ENCODE results near the gene RBCK1.

- TF ChIP-seq POLR2A (IDR thresholded peaks at IDR 0.05): no peak
- no peak for TF ChIP-seq CTCF (IDR thresholded peaks at IDR 0.05)
Observed at GRCh38 chr20:420166-420620, 12.1 kb downstream of the RBCK1 start.

Measured in vagina (tissue), 2 donors.